Type B pancreatic cell (in vitro differentiated cells): ENCODE measurements around the gene PRPF6. TPM values are rescaled to one million over a fixed set of nuclear protein-coding genes. Genes with fewer than 3 reads are reported as not detected.
A peak's percentile ranks its signal among the peaks of the same experiment; 100 is the strongest.
"Not testable (repeated sequence)": the region's sequence is repeated elsewhere in the genome, so short reads cannot be mapped to it uniquely, and the experiment has no call there.

ENCODE experiments used
- DNase-seq: peaks from one replicate; pipeline ENCODE4 v3.0.0; 2021; ENCODE audit warnings: mixed read lengths; ENCODE audit not compliant: unreplicated experiment; ENCODE audit errors: extremely low spot score
- H3K27ac Mint-ChIP-seq: 2 replicates; pipeline ENCODE4 v1.8.0; 2021; ENCODE audit warnings: mild to moderate bottlenecking, mixed read lengths
- H3K27me3 Mint-ChIP-seq: 2 replicates; pipeline ENCODE4 v1.8.0; 2021; ENCODE audit warnings: mixed read lengths
- H3K36me3 Mint-ChIP-seq: 2 replicates; pipeline ENCODE4 v1.8.0; 2021; ENCODE audit warnings: mixed read lengths
- H3K4me1 Mint-ChIP-seq: one replicate; pipeline ENCODE4 v1.8.0; 2021; ENCODE audit warnings: mixed read lengths; ENCODE audit not compliant: unreplicated experiment
- H3K4me3 Mint-ChIP-seq: 2 replicates; pipeline ENCODE4 v1.8.0; 2021; ENCODE audit warnings: mild to moderate bottlenecking, mixed read lengths
- H3K9me3 Mint-ChIP-seq: 2 replicates; pipeline ENCODE4 v1.8.0; 2021; ENCODE audit warnings: mixed read lengths
- CTCF ChIP-seq: fragments of 200-600 bp; sonication (generic); conservative IDR thresholded peaks from 2 replicates; pipeline ENCODE4 v1.5.0; 2021; ENCODE audit warnings: antibody characterized with exemption, mild to moderate bottlenecking
- total RNA-seq: library from RNA; stranded (reverse); gene quantifications from 2 replicates; pipeline ENCODE4 v1.2.1, GENCODE V29; 2021; ENCODE audit warnings: low replicate concordance

The PRPF6 gene
- total RNA-seq, 1 donor from 2014 or later: 67.9 TPM

- Mint-ChIP-seq H3K36me3 (no peaks in the 10 kb centered on the region), H3K4me1 (peaks cover 13% of the 10 kb centered on the region), H3K27ac (peak overlapping the region; percentile 74), H3K4me3 (no peak overlapping the region), H3K27me3 (no peaks in the 10 kb centered on the region), H3K9me3 (no peaks in the 10 kb centered on the region)
- DNase-seq: no peak
- no peak for TF ChIP-seq CTCF
Observed at GRCh38 chr20:63958471-63958870, 22.5 kb upstream of the PRPF6 start.

DNA sequence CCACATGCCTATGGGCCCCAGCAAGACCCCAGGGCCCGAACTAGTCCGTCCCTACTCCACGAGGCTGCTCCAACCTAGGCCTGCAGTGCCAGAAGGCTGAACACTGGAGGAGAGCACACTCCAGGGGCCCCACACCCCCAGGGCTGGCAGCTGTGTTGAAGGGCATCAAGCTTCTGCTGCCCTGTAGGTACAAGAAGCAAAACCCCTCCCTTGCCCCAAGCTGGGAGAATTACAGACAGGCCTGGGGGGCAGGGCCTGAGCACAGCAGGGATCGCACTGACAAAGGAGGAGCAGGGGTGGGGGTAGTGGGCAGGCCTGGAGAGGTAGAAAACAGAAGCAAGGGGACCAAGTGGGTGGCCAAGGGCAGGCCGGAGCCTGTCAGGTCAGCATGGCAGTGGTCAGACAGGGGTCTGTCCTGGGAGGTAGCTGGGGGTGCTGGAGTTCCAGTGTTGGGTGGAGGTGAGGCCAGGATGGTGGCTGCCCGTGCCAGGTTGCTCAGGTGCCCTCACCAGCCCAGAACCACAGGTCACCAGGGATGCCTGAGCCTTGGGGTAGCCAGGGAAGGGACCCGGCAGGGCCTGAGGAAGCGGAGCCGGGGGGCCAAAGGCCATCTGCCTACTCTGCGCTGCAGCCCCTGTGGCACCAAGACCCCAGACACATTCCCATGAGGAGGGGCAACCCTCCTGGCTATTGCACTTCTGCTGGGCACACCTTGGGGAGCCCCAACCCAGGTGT is 21.8 kb upstream of the PRPF6 start:
- H3K9me3 Mint-ChIP-seq: no peaks in the 10 kb centered on the region
- peaks cover 6% of the 10 kb centered on the region for H3K4me1 Mint-ChIP-seq

DNA sequence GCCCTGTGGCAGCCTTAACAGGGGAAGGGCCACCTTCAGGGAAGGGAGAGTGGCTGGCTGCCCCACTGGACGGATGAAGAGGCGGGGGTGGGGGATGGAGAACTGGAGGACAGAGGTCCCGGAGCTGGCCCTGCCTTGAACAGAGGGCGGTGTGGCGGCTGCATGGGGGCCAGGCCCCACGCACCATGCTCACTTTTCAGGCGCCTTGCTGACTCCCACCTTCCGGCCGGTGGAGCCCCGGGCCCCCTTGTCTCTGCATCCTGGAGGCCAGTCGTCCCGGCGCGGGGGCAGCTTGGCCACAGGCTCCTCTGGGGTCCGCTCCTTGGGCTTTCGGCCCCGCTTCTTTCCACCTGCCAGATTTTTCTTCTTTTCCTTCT is 21.2 kb upstream of the PRPF6 start:
- Mint-ChIP-seq H3K4me3 (no peak overlapping the region), H3K27ac (peak overlapping the region; percentile 61), H3K27me3 (no peaks in the 10 kb centered on the region), H3K9me3 (no peaks in the 10 kb centered on the region), H3K36me3 (no peaks in the 10 kb centered on the region), H3K4me1 (peaks cover under 1% of the 10 kb centered on the region)
- TF ChIP-seq CTCF: no peak
- DNase-seq: no peak

More for the DNA sequence above, 21.8 kb upstream of the PRPF6 start:
- Mint-ChIP-seq H3K4me3 (no peak overlapping the region), H3K27ac (no peak overlapping the region), H3K27me3 (no peaks in the 10 kb centered on the region), H3K36me3 (no peaks in the 10 kb centered on the region)
- no peak for DNase-seq
- TF ChIP-seq CTCF: no peak

DNA sequence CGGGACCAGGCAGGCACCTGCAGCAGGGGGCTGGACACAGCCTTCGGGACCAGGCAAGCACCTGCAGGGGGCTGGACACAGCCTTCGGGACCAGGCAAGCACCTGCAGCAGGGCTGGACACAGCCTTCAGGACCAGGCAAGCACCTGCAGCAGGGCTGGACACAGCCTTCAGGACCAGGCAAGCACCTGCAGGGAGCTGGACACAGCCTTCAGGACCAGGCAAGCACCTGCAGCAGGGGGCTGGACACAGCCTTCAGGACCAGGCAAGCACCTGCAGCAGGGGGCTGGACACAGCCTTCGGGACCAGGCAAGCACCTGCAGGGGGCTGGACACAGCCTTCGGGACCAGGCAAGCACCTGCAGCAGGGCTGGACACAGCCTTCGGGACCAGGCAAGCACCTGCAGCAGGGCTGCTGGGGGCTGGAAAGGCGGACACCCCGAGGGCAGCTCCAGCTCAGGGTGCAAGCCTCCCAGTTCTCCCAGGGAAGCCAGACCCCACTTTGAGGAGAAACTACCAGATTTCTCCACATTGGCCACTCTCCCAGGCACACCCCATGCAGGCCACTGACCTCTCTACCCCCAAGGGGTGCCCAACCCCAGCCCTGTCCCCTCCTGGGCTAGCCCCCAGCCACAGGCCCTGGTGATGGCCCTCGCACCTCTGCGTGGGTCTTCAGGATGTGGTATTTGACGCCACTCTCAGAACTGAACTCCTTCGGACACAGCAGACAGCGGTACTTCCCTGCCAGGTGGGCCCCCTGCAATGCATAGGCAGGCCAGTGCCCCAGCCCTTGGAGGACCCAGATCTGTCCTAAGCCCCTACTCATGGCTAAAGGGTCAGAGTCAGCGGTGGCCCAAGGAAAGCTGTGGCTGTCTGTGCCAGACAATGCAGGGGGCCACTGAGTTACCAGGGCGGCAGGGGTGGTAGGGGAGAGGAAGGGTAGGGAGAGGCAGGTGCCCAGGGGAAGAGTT is 20.0 kb upstream of the PRPF6 start:
- H3K27ac Mint-ChIP-seq, H3K9me3 Mint-ChIP-seq: not testable (repeated sequence)

GRCh38 chr20:63961664-63962425 is 19.1 kb upstream of the PRPF6 start:
- DNase-seq: no peak
- no peaks in the 10 kb centered on the region for H3K4me1 Mint-ChIP-seq
- H3K9me3 Mint-ChIP-seq: no peaks in the 10 kb centered on the region
- no peaks in the 10 kb centered on the region for H3K27me3 Mint-ChIP-seq
- no peaks in the 10 kb centered on the region for H3K36me3 Mint-ChIP-seq
- no peak overlapping the region for H3K4me3 Mint-ChIP-seq
- H3K27ac Mint-ChIP-seq: no peak overlapping the region
- TF ChIP-seq CTCF: no peak

More for the DNA sequence above, 20.0 kb upstream of the PRPF6 start:
- not testable (repeated sequence) for H3K4me1 Mint-ChIP-seq, H3K36me3 Mint-ChIP-seq, H3K27me3 Mint-ChIP-seq, H3K4me3 Mint-ChIP-seq, DNase-seq
